Stimulated activated naive CD4-positive, alpha-beta T cell treated with Interleukin-2 at 50 U/mL for 16 hours (primary cell): Measurements from ENCODE around the gene NECAP2.
"Not testable (repeated sequence)": the region's sequence is repeated elsewhere in the genome, so short reads cannot be mapped to it uniquely, and the experiment has no call there.

Experiments
- DNase-seq: peaks from one replicate; lab custom pipeline; 2025; lab: John Stamatoyannopoulos, UW

NECAP2 gene

GRCh38 chr1:16461681-16462080 lies 21.2 kb downstream of the NECAP2 start:
- DNase-seq: no peak

DNA sequence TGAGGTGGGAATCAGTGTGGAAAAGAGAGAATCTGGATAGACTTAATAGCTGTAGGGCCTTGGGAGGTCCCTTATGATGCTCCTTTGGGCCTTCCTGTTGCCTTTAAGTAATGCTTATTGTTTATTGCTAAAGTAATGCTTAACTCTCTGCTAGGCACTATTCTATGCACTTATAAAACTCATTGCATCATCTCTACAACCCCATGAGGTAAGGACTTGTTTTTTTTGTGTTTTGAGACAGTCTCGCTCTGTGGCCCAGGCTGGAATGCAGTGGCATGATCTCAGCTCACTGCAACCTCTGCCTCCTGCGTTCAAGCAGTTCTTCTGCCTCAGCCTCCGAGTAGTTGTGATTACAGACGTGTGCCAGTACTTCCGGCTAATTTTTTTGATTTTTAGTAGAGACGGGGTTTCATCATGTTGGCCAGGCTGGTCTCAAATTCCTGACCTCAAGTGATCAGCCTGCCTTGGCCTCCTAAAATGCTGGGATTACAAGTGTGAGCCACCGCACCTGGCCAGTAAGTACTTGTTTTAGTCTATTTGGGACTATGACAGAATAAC lies 22.3 kb downstream of the NECAP2 start:
- no peak for DNase-seq

DNA sequence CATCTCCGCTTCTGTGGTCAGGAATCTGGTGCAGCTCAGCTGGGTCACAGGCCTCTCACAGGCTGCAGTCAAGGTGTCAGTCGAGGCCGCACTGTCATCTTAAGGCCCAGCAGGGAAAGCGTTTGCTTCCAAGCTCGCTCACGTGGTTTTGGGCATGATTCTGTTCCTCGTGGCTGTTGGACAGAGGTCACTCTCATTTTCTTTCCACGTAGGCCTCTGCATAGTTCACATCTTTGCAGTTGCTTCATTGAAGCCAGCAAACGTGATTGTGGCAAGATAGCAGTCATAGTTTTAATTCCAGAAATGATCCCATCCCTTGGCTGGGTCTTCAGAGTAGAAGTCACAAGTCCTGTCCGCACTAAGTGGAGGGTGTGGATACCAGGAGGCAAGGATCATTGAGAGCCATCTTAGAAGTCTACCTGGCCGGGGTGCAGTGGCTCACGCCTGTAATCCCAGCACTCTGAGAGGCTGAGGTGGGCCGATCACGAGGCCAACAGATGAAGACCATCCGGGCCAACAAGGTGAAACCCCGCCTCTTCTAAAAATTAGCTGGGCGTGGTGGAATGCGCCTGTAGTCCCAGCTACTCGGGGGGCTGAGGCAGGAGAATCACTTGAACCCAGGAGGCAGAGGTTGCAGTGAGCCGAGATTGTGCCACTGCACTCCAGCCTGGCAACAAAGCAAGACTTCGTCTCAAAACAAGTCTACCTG lies 24.5 kb downstream of the NECAP2 start:
- DNase-seq: no peak

DNA sequence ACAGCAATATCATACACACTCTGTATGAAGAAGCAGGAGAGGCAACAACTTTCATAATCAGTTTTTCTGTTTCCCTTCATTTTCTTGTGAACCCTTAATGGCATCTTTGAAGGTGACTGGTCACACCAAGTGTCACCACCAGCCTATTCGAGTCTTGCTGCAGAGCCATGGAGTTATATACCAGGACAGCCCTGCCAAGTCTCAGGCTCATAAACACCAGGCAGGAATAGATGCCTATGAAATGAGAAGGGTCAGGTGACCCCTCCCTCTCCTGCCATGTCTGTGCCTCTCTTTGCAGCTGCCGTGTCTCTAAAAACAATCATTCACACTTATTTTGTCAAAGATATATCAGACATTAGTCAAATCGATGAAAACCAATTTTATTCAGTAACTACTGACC lies 28.0 kb downstream of the NECAP2 start:
- DNase-seq: no peak

GRCh38 chr1:16474166-16474800 lies 33.8 kb downstream of the NECAP2 start:
- no peak for DNase-seq

DNA sequence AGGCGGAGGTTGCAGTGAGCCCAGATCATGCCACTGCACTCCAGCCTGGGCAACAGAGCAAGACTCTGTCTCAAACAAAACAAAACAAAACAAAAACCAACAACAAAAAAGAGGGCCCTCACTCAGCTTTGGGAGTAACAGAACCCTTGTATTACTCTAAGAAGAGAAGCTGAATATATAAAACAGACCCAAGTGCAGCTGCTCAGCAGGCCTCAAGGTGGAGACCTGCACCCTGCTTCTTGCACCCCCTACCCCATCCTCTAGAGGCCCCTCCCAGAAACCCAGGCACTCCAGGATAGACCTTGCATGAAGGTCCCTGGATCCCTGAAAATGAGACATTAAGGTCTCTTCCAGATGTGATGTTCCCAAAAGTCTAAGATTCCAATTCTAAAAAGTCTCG lies 34.4 kb downstream of the NECAP2 start:
- not testable (repeated sequence) for DNase-seq

GRCh38 chr1:16475771-16476770 lies 35.5 kb downstream of the NECAP2 start:
- not testable (repeated sequence) for DNase-seq

DNA sequence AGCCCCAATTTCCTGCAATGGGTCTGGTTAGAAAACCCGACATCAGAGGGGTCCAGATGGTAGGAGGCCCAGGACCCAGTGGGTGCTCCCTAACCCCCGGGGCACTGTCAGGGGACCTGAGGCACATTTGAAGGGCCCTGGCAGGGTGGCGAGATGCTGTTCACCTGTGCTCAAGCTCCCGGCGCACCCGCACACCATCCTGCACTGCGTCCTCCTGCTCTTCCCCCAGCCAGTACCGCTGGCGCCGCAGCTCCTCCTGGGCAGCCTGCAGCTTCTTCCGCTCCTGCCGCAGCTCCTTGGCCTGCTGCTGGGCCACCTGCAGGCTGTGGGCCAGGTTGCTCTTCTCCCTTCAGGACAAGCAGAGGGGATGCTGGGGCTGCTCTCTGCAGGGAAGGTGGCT lies 37.6 kb downstream of the NECAP2 start:
- DNase-seq: no peak

GRCh38 chr1:16483146-16483545 lies 42.6 kb downstream of the NECAP2 start:
- DNase-seq: not testable (repeated sequence)

DNA sequence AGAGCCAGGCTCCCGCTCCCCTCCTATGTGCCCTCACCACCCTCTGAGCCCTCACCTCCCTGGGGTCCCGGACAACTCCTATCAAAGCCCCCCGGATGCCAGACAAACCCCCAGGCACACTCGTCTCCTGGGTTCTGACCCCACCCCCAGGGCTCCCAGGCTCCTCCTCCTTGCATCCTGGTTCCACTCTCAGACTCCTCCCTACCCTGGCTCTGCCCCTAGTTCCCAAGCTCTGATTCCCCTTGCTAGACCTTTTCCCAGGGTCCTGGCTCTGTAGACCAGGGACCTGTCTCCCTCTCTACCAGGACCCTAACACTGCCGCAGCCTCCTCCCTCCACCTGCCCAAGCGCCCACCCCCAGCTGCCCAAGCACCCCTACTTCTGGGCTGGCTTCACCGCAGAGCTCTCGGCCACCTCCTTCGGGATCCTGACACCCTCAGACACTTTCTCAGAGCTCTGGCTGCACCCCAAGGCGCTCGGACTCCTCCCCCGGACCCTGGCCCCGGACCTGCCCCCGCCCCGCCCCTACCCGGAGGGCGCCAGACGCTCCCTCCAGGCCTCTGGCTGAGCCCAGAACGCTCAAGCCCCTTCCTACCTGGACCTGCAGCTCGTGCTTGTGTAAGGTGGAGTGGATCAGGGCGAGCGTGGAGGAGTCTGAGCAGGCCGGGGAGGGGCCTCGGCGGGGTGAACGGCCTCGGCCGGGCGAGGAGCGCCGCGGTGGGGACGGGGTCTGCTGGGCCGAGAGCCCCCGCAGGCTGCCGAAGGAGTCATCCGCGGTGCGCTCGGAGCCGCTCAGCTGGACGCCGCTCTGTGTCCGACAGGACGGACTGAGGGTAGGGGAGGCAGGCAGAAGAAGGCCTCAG lies 43.3 kb downstream of the NECAP2 start:
- DNase-seq: not testable (repeated sequence)

DNA sequence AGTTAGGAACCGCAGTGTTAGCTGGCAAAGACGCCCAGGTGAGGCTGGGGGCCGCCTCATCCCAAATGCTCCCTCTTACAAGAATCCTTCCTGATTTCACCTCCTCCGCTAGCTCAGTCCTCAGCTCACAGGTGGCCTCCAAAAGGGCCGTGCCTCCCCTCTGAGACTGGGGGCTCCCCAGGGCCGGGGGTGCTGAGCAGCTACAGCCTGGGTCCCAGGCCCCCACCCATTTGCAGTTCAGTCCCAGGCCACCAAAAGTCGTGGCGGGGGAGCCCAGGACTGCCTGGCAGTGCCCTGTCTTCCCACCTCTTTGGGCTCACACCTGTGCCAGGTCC lies 43.9 kb downstream of the NECAP2 start:
- no peak for DNase-seq

GRCh38 chr1:16484931-16485330 lies 44.4 kb downstream of the NECAP2 start:
- DNase-seq: no peak

DNA sequence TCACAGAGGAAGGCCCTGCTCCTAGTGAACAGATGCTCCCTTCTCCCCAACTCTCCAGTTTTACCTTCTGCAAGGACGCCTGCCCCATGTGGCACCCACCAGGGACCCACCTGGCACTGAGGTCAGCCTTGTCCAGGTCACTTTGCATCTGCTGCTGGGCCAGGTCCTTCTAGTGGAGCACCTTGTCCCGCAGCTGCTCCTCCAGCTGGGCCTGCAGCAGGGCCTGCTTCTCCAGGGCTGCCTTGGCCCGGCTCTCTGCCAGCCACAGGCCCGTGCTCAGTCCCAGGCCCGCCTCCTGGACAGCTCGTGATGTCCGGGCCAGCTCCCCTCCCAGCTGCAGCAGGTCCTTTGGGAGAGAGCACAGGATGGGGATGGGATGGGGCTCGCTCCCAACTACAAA lies 45.8 kb downstream of the NECAP2 start:
- DNase-seq: not testable (repeated sequence)

DNA sequence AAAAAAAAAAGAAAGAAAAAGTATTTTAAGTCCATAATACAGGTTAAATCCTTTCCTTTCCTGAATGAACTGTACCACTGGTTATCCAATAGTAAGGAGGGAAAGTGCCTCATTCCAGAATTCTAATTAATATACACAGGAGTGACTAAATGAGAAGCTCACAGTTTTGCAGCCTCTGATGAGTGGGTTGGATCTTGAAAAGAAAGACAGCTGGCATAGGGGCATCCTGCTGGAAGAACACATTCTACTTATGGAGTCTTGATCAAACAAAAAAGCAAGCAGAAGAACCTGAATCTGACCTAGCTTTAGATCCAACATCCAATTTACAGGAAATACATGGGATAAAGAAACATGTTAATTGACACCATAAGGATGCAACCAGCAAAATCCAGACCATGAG lies 46.5 kb downstream of the NECAP2 start:
- not testable (repeated sequence) for DNase-seq

GRCh38 chr1:16489195-16489880 lies 48.8 kb downstream of the NECAP2 start:
- not testable (repeated sequence) for DNase-seq

DNA sequence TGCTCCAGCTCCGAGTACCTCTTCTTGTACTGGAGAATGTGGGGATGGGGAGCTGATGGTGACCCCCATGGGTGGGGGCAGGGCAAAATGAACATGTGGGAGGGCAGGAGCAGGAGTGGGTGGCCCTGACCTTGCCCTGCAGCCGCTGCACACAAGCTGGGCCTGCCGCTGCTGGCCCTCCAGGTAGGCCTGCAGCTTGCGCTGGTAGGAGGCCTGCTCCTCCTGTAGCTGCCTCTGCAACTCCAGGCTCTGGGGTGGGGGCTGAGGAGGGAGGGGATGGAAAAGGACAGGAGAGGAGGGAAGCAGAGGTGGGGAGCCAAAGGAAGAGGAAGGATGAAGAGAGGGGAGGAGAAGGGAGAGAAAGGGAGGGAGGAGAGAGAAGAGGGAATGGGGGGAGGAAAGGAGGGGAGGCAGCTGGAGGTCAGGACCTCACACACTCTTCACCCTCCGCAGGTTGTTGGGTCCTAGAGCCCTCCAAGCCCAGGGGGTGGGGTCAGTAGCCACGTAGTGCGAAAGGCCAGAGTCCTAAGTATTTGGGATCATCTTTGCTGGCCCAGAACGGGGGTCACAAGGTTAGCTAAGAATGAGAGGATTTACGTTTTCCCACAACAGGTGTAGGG lies 50.6 kb downstream of the NECAP2 start:
- DNase-seq: no peak

DNA sequence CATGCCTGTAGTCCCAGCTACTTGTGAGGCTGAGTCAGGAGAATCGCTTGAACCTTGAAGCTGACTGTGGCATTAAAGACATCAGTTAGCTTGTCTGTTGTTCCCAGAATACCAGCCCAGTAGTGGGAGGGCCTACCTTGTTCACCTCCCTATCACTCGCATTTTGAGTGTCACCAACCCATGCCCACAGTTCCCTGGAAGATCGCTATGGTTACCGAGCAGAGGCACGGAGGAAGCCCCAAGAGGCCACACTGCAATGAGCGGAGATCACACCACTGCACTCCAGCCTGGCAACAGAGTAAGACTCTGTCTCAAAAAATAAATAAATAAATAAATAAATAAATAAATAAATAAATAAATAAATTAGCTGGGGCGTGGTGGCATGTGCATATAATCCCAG lies 52.4 kb downstream of the NECAP2 start:
- not testable (repeated sequence) for DNase-seq

GRCh38 chr1:16493731-16494130 lies 53.2 kb downstream of the NECAP2 start:
- DNase-seq: not testable (repeated sequence)

DNA sequence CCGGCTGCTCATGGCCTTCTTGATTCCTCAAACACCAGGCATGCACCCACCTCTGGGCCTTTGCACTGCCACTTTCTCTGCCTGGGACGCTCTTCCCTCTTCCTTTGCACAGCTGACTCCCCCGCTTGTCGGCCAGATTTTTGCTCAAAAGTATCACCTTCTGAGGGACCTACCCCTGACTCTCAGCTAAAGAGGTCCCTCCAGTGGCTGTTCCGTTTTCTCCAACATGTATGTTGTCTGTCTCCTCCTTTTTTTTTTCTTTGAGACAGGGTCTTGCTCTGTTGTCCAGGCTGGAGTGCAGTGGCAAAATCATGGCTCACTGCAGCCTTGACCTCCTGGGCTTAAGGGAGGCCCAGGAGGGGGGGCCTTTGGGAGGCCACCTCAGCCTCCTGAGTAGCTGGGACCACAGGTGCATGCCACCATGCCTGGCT lies 57.0 kb downstream of the NECAP2 start:
- not testable (repeated sequence) for DNase-seq

GRCh38 chr1:16498047-16498446 lies 57.5 kb downstream of the NECAP2 start:
- not testable (repeated sequence) for DNase-seq
